NCI-H2029 (cell line): ENCODE results near the gene MMP11.

Experiments
- DNase-seq: peaks from one replicate; lab custom pipeline; 2025; lab: John Stamatoyannopoulos, UW

The MMP11 gene

GRCh38 chr22:23831781-23832180, 59.1 kb downstream of the MMP11 start:
- DNase-seq, result no peak

GRCh38 chr22:23832226-23833016, 59.8 kb downstream of the MMP11 start:
- no peak for DNase-seq

- DNase-seq, result no peak
Observed at GRCh38 chr22:23833017-23833751, 60.5 kb downstream of the MMP11 start.
